Epithelial cell of esophagus (primary cell): ENCODE measurements around the gene MBNL1.
"Not testable (repeated sequence)": the region's sequence is repeated elsewhere in the genome, so short reads cannot be mapped to it uniquely, and the experiment has no call there.

ENCODE experiments used
- DNase-seq: peaks from one replicate; pipeline ENCODE4 v3.0.0; 2010; ENCODE audit warnings: low read depth
- H3K4me3 ChIP-seq: 2 replicates; pipeline ENCODE4 v1.5.1; 2011; ENCODE audit warnings: mild to moderate bottlenecking, low read length, control low read depth
- CTCF ChIP-seq: IDR thresholded peaks from 2 replicates; pipeline ENCODE4 v1.5.1; 2011; ENCODE audit warnings: low read depth, mild to moderate bottlenecking, low read length, control low read depth, inconsistent platforms; ENCODE audit not compliant: insufficient read depth; ENCODE audit errors: missing control alignments

MBNL1 gene

GRCh38 chr3:152331998-152332397 is 63.3 kb downstream of the MBNL1 start:
- DNase-seq = no peak
- no peak overlapping the region for H3K4me3 ChIP-seq
- no peak for TF ChIP-seq CTCF

DNA sequence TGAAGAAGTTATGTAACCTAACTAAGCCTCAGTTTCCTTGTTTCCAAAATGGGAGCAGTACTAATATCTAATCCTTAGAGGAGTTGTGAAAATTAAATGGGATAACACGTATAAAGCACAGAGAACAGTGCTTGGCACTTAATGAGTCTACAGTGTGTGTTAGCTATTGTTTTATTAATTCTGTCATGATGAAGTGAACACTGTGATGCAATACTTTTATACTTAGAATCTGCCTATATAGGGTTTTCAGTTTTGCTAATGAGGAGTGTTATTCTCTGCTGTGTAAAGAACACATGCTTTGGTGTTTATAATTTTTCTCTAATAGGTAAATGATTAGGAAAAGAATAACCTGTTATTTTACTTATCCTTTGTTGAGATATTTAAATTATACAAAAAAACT is 65.2 kb downstream of the MBNL1 start:
- TF ChIP-seq CTCF = no peak
- no peak overlapping the region for H3K4me3 ChIP-seq
- DNase-seq = no peak

DNA sequence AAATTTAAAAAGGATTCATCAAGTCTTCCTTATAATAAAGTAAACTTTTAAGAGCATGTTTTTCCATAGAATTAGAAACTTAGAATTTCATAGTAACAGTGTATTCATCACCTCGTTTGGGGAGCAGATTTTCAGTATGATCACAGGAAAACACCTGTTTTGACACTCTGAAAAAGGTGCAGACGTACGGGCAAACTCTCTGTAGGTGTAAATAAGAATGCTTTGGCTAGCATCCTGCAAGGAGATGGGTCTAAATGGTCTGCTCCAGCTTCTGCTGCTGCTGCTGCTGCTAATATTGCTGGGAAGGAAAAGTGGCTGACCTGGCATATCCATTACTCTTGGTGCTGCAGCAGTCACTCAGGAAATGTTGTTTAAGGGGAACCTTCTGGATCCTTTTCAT is 66.0 kb downstream of the MBNL1 start:
- TF ChIP-seq CTCF = no peak
- H3K4me3 ChIP-seq = no peak overlapping the region
- DNase-seq = no peak

DNA sequence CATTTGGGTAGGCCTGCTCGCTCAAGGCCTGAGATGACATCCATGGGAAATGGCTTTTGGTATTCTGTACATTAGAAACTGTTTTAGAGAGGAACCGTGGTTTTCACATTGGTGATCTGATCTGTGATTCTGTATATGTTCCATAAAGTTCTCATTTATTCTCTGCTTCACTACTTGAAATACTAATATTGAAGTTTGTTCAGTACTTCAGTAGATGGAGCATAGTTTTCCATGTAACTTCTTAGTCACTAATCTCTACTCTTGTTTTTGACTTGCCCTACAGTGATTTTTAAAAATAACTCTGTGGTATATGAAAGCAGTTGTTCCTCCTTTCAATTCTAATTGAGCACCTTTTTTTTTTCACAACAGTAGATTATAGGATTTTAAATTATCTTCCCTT is 66.5 kb downstream of the MBNL1 start:
- DNase-seq = no peak
- no peak overlapping the region for H3K4me3 ChIP-seq
- TF ChIP-seq CTCF = no peak

DNA sequence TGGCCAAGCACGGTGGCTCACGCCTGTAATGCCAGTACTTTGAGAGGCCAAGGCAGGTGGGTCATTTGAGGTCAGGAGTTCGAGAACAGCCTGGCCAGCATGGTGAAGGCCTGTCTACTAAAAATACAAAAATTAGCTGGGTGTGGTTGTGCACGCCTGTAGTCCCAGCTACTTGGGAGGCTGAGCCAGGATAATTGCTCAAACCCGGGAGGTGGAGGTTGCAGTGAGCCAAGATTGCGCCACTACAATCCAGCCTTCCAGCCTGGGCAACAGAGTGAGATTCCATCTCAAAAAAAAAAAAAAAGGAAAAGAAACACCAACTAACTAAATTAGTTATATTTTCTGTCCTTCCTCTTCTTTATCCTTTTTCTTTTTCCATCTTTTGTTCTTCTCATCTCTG is 68.6 kb downstream of the MBNL1 start:
- H3K4me3 ChIP-seq = not testable (repeated sequence)

GRCh38 chr3:152338159-152338720 is 69.5 kb downstream of the MBNL1 start:
- H3K4me3 ChIP-seq = no peak overlapping the region
- no peak for DNase-seq
- no peak for TF ChIP-seq CTCF

More for the DNA sequence above, 68.6 kb downstream of the MBNL1 start:
- not testable (repeated sequence) for DNase-seq

GRCh38 chr3:152339881-152340505 is 71.3 kb downstream of the MBNL1 start:
- DNase-seq = no peak
- H3K4me3 ChIP-seq = no peak overlapping the region
- TF ChIP-seq CTCF = no peak
